ENCODE results near the gene BAZ1A.
"Not testable (repeated sequence)": the region's sequence is repeated elsewhere in the genome, so short reads cannot be mapped to it uniquely, and the experiment has no call there.

BAZ1A gene

GRCh38 chr14:34857689-34858449 lies 17.3 kb downstream of the BAZ1A start:
- DNase-seq: no peak

- DNase-seq: no peak
These were observed 22.1 kb downstream of the BAZ1A start for GRCh38 chr14:34853041-34853440.

GRCh38 chr14:34851395-34851794 lies 23.8 kb downstream of the BAZ1A start:
- no peak for DNase-seq

GRCh38 chr14:34845869-34846268 lies 29.3 kb downstream of the BAZ1A start:
- no peak for DNase-seq

GRCh38 chr14:34843011-34843554 lies 32.1 kb downstream of the BAZ1A start:
- no peak for DNase-seq

GRCh38 chr14:34837801-34838322 lies 37.3 kb downstream of the BAZ1A start:
- DNase-seq: no peak

GRCh38 chr14:34835312-34835711 lies 39.8 kb downstream of the BAZ1A start:
- DNase-seq: no peak

GRCh38 chr14:34833549-34834523 lies 41.3 kb downstream of the BAZ1A start:
- no peak for DNase-seq

- no peak for DNase-seq
These were observed 48.5 kb downstream of the BAZ1A start for GRCh38 chr14:34826661-34827060.

- DNase-seq: no peak
These were observed 50.3 kb downstream of the BAZ1A start for GRCh38 chr14:34824826-34825225.

- no peak for DNase-seq
These were observed 50.9 kb downstream of the BAZ1A start for GRCh38 chr14:34824256-34824655.

GRCh38 chr14:34817768-34818167 lies 57.4 kb downstream of the BAZ1A start:
- DNase-seq: no peak

- no peak for DNase-seq
These were observed 65.1 kb downstream of the BAZ1A start for GRCh38 chr14:34810028-34810427.

- DNase-seq: no peak
These were observed 68.9 kb downstream of the BAZ1A start for GRCh38 chr14:34806257-34806656.

- DNase-seq: no peak
These were observed 70.2 kb downstream of the BAZ1A start for GRCh38 chr14:34804933-34805332.

GRCh38 chr14:34798861-34799260 lies 76.3 kb downstream of the BAZ1A start:
- not testable (repeated sequence) for DNase-seq

GRCh38 chr14:34797747-34798583 lies 77.2 kb downstream of the BAZ1A start:
- DNase-seq: no peak

- DNase-seq: no peak
These were observed 78.3 kb downstream of the BAZ1A start for GRCh38 chr14:34796902-34797301.

- DNase-seq: no peak
These were observed 80.2 kb downstream of the BAZ1A start for GRCh38 chr14:34794941-34795340.

GRCh38 chr14:34794217-34794616 lies 80.9 kb downstream of the BAZ1A start:
- no peak for DNase-seq

- no peak for DNase-seq
These were observed 82.6 kb downstream of the BAZ1A start for GRCh38 chr14:34792598-34792997.
